Measurements from ENCODE around the gene SIN3A.
"Not testable (repeated sequence)": the region's sequence is repeated elsewhere in the genome, so short reads cannot be mapped to it uniquely, and the experiment has no call there.

Gene SIN3A

GRCh38 chr15:75410196-75410595, 41.3 kb downstream of the SIN3A start:
- Histone ChIP-seq H3K36me3 (peaks cover 83% of the 10 kb centered on the region), H3K4me1 (ENCODE audit: control insufficient read depth in 1 of 2, insufficient read depth in 1 of 2, low read depth in 1 of 2, low read length in 1 of 2) (no peaks in the 10 kb centered on the region), H3K27ac (no peak overlapping the region), H3K27me3 (no peaks in the 10 kb centered on the region), H3K4me3 (ENCODE audit: low read depth in 1 of 2, low read length in 1 of 2) (no peak overlapping the region), H3K9me3 (no peaks in the 10 kb centered on the region)
- TF ChIP-seq CTCF (IDR thresholded peaks at IDR 0.05), result no peak

GRCh38 chr15:75407083-75407482, 44.4 kb downstream of the SIN3A start:
- H3K27ac ChIP-seq, result no peak overlapping the region
- H3K9me3 ChIP-seq, result no peaks in the 10 kb centered on the region
- TF ChIP-seq CTCF (IDR thresholded peaks at IDR 0.05), result no peak
- no peaks in the 10 kb centered on the region for H3K27me3 ChIP-seq
- no peak overlapping the region for H3K4me3 ChIP-seq (ENCODE audit: low read depth in 1 of 2, low read length in 1 of 2)
- H3K36me3 ChIP-seq, result peaks cover 95% of the 10 kb centered on the region
- no peaks in the 10 kb centered on the region for H3K4me1 ChIP-seq (ENCODE audit: control insufficient read depth in 1 of 2, insufficient read depth in 1 of 2, low read depth in 1 of 2, low read length in 1 of 2)

- Histone ChIP-seq H3K36me3 (peaks cover 95% of the 10 kb centered on the region), H3K27ac (no peak overlapping the region), H3K4me1 (ENCODE audit: control insufficient read depth in 1 of 2, insufficient read depth in 1 of 2, low read depth in 1 of 2, low read length in 1 of 2) (no peaks in the 10 kb centered on the region), H3K9me3 (no peaks in the 10 kb centered on the region), H3K27me3 (no peaks in the 10 kb centered on the region), H3K4me3 (ENCODE audit: low read depth in 1 of 2, low read length in 1 of 2) (no peak overlapping the region)
- TF ChIP-seq CTCF (IDR thresholded peaks at IDR 0.05), result no peak
Observed at GRCh38 chr15:75403892-75404291, 47.6 kb downstream of the SIN3A start.

GRCh38 chr15:75397494-75397893, 54.0 kb downstream of the SIN3A start:
- H3K4me3 ChIP-seq (ENCODE audit: low read depth in 1 of 2, low read length in 1 of 2), result no peak overlapping the region
- no peak for TF ChIP-seq CTCF (IDR thresholded peaks at IDR 0.05)
- no peaks in the 10 kb centered on the region for H3K27me3 ChIP-seq
- H3K27ac ChIP-seq, result no peak overlapping the region
- peaks cover 100% of the 10 kb centered on the region for H3K36me3 ChIP-seq
- H3K9me3 ChIP-seq, result no peaks in the 10 kb centered on the region
- no peaks in the 10 kb centered on the region for H3K4me1 ChIP-seq (ENCODE audit: control insufficient read depth in 1 of 2, insufficient read depth in 1 of 2, low read depth in 1 of 2, low read length in 1 of 2)

- TF ChIP-seq CTCF (IDR thresholded peaks at IDR 0.05), result no peak
- Histone ChIP-seq H3K4me1 (ENCODE audit: control insufficient read depth in 1 of 2, insufficient read depth in 1 of 2, low read depth in 1 of 2, low read length in 1 of 2) (no peaks in the 10 kb centered on the region), H3K4me3 (ENCODE audit: low read depth in 1 of 2, low read length in 1 of 2) (no peak overlapping the region), H3K27me3 (no peaks in the 10 kb centered on the region), H3K9me3 (no peaks in the 10 kb centered on the region), H3K36me3 (peaks cover 98% of the 10 kb centered on the region), H3K27ac (no peak overlapping the region)
Observed at GRCh38 chr15:75389791-75390382, 61.6 kb downstream of the SIN3A start.

- H3K4me3 ChIP-seq (ENCODE audit: low read depth in 1 of 2, low read length in 1 of 2); H3K4me1 ChIP-seq (ENCODE audit: control insufficient read depth in 1 of 2, insufficient read depth in 1 of 2, low read depth in 1 of 2, low read length in 1 of 2); H3K9me3 ChIP-seq; H3K27me3 ChIP-seq; H3K27ac ChIP-seq: not testable (repeated sequence)
- peaks cover 96% of the 10 kb centered on the region for H3K36me3 ChIP-seq
Observed at GRCh38 chr15:75383986-75384385, 67.5 kb downstream of the SIN3A start.
